ENCODE data around the gene ACCS.

- TF ChIP-seq CTCF (IDR thresholded peaks at IDR 0.05) (no peak), POLR2A (IDR thresholded peaks at IDR 0.05) (no peak)
Observed at GRCh38 chr11:44125598-44125997, 59.5 kb downstream of the ACCS start.
